GM12878 (cell line): ENCODE results near the gene GGTA1.
A peak's percentile ranks its signal among the peaks of the same experiment; 100 is the strongest.

ENCODE experiments used
- BRCA1 ChIP-seq: IDR thresholded peaks from 2 replicates; pipeline ENCODE4 v1.6.1; 2011; ENCODE audit warnings: low read depth, low read length, improper control_type of control experiment
- EP300 ChIP-seq, 2 experiments: fragments of 150-350 bp in 1 of 2; IDR thresholded peaks; 2 replicates each; pipeline ENCODE4 v1.6.1; 2011 to 2012; ENCODE audit warnings: low read depth in 2 of 2, low read length in 2 of 2, borderline replicate concordance in 1 of 2, improper control_type of control experiment in 1 of 2, inconsistent platforms in 1 of 2; ENCODE audit not compliant: control insufficient read depth in 1 of 2
- NR2F1 ChIP-seq: fragments of 450-650 bp; conservative IDR thresholded peaks from 2 replicates; pipeline ENCODE4 v1.6.1; 2017; ENCODE audit warnings: mild to moderate bottlenecking
- TAF1 ChIP-seq: IDR thresholded peaks from 2 replicates; pipeline ENCODE4 v1.6.1; 2011; ENCODE audit warnings: mild to moderate bottlenecking, low read depth, low read length, borderline replicate concordance
- TF ChIP-seq, protein P1 (sequence below), 3 experiments: IDR thresholded peaks in 2 of 3; conservative IDR thresholded peaks in 1 of 3; 2 replicates each; pipeline ENCODE4 v1.5.1; 2011; ENCODE audit warnings: low read depth in 3 of 3, low read length in 3 of 3, mild to moderate bottlenecking in 3 of 3, control low read depth in 2 of 3, moderate library complexity in 2 of 3, inconsistent platforms in 1 of 3, mixed read lengths in 1 of 3; ENCODE audit not compliant: control insufficient read depth in 2 of 3, insufficient read depth in 1 of 3; ENCODE audit errors: extremely low read depth in 1 of 3
- TF ChIP-seq, protein P2 (sequence below): fragments of 450-650 bp; IDR thresholded peaks from 2 replicates; pipeline ENCODE4 v1.6.1; 2017; ENCODE audit warnings: mild to moderate bottlenecking

DNA sequence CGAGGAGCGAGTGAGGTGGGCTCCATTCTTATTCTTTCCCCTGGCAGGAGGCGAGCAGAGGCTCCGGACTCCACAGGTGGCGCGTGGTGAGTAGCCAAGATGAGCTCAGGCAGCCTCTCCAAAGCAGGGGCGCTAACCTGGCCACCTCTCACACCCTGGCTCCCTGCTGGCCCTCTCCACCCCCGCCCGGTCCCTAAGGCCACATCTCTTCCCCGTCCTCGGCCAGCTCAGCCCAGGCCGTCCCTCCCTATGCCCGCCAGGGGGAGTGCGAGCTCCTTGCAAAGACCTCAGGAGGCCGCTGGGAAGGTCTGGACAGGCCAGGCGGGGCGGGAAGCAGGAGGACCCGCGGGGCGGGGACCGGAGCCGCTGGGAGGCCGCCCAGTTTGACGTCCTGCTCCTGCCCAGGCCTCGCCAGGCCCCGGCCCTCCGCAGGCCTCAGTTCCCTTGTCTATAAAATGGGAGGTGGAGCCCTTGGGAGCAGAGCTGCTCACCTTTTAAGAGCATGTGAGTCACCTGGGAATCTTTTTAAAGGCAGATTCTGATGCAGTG lies 46.3 kb upstream of the GGTA1 start:
- TF ChIP-seq, protein P1, sequence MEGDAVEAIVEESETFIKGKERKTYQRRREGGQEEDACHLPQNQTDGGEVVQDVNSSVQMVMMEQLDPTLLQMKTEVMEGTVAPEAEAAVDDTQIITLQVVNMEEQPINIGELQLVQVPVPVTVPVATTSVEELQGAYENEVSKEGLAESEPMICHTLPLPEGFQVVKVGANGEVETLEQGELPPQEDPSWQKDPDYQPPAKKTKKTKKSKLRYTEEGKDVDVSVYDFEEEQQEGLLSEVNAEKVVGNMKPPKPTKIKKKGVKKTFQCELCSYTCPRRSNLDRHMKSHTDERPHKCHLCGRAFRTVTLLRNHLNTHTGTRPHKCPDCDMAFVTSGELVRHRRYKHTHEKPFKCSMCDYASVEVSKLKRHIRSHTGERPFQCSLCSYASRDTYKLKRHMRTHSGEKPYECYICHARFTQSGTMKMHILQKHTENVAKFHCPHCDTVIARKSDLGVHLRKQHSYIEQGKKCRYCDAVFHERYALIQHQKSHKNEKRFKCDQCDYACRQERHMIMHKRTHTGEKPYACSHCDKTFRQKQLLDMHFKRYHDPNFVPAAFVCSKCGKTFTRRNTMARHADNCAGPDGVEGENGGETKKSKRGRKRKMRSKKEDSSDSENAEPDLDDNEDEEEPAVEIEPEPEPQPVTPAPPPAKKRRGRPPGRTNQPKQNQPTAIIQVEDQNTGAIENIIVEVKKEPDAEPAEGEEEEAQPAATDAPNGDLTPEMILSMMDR (IDR thresholded peaks at IDR 0.05 in 2 of 3, conservative IDR thresholded peaks at IDR 0.05 in 1 of 3; ENCODE audit: control insufficient read depth in 2 of 3, extremely low read depth in 1 of 3, insufficient read depth in 1 of 3, low read depth in 3 of 3, low read length in 3 of 3): peak; percentile 88 to 98 (median 89)
- TF ChIP-seq TAF1: no peak
- TF ChIP-seq, protein P2, sequence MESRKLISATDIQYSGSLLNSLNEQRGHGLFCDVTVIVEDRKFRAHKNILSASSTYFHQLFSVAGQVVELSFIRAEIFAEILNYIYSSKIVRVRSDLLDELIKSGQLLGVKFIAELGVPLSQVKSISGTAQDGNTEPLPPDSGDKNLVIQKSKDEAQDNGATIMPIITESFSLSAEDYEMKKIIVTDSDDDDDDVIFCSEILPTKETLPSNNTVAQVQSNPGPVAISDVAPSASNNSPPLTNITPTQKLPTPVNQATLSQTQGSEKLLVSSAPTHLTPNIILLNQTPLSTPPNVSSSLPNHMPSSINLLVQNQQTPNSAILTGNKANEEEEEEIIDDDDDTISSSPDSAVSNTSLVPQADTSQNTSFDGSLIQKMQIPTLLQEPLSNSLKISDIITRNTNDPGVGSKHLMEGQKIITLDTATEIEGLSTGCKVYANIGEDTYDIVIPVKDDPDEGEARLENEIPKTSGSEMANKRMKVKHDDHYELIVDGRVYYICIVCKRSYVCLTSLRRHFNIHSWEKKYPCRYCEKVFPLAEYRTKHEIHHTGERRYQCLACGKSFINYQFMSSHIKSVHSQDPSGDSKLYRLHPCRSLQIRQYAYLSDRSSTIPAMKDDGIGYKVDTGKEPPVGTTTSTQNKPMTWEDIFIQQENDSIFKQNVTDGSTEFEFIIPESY: no peak
- no peak for TF ChIP-seq BRCA1
- TF ChIP-seq EP300 (IDR thresholded peaks at IDR 0.05; ENCODE audit: borderline replicate concordance in 1 of 2, control insufficient read depth in 1 of 2, low read depth in 2 of 2, low read length in 2 of 2): no peak
- TF ChIP-seq NR2F1: no peak
